ENCODE measurements around the gene CCDC13. TPM values are rescaled to one million over a fixed set of nuclear protein-coding genes. Genes with fewer than 3 reads are reported as not detected.
A peak's percentile ranks its signal among the peaks of the same experiment; 100 is the strongest.

CCDC13 gene
- total RNA-seq, 1 donor: 0.43 TPM

DNA sequence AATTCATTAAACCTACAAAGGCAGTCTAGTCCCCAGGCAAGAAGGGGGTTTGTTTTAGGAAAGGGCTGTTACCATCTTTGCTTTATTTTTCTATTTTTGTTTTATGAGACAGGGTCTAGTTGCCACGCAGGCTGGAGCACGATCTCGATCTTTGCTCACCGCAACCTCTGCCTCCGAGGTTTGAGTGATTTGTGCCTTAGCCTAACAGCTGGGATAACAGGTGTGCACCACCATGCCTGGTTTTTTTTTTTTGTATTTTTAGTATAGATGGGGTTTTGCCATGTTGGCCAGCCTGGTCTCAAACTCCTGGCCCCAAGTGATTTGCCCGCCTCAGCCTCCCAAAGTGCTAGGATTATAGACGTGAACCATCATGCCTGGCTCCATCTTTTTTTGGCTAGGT, 26.3 kb upstream of the CCDC13 start:
- DNase-seq (ENCODE audit: low read depth): no peak
- no peak overlapping the region for H3K4me3 ChIP-seq (ENCODE audit: low read depth, low read length)
- TF ChIP-seq, protein P1, sequence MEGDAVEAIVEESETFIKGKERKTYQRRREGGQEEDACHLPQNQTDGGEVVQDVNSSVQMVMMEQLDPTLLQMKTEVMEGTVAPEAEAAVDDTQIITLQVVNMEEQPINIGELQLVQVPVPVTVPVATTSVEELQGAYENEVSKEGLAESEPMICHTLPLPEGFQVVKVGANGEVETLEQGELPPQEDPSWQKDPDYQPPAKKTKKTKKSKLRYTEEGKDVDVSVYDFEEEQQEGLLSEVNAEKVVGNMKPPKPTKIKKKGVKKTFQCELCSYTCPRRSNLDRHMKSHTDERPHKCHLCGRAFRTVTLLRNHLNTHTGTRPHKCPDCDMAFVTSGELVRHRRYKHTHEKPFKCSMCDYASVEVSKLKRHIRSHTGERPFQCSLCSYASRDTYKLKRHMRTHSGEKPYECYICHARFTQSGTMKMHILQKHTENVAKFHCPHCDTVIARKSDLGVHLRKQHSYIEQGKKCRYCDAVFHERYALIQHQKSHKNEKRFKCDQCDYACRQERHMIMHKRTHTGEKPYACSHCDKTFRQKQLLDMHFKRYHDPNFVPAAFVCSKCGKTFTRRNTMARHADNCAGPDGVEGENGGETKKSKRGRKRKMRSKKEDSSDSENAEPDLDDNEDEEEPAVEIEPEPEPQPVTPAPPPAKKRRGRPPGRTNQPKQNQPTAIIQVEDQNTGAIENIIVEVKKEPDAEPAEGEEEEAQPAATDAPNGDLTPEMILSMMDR (IDR thresholded peaks at IDR 0.05; ENCODE audit: insufficient read depth, low read depth, low read length): no peak

DNA sequence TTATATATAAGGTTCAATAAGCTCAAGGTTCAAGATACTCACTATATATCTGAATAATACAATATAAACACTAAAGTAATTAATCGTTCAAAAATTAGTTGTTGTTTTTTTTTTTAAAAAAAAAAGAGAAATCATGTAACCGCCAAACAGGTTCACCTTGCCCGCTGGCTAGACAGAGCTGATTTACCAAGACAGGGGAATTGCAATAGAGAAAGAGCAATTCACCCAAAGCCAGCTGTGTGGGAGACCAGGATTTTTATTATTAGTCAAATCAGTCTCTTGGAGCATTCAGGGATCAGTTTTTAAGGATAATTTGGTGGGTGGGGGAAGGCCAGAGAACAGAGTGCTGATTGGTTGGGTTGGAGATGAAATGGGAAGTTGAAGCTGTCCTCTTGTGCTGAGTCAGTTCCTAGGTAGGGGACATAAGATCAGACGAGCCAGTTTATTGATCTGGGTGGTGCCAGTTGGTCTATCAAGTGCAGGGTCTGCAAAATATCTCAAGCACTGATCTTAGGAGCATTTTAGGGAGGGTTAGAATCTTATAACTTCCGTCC, 23.4 kb upstream of the CCDC13 start:
- TF ChIP-seq, protein P1 (IDR thresholded peaks at IDR 0.05; ENCODE audit: insufficient read depth, low read depth, low read length): no peak
- DNase-seq (ENCODE audit: low read depth): no peak
- H3K4me3 ChIP-seq (ENCODE audit: low read depth, low read length): no peak overlapping the region

DNA sequence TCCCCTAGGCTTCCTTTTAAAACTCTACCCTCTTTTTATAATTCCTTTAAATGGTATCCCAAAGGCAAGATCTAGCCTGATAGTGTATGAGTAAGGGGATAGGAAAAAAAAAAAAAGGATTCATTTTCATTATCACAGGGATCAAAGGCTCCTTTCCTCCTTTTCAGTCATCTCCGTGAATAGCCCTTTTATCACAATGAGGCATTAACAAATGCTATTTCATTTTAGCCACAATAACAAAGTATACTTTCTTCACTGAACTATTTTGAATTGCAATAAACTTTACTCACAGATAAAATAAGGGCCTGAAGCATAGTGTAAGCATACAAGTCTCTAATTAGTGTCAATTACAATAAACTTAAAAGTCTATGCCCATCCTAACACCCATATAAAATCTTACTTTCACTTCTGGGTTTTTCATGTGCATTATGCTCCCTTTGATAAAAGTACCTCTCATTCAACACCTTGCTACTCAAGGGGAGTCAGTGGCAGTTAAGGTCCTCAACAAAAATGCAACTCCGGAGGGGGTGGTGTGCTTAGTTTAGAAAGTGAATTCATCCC, 22.6 kb upstream of the CCDC13 start:
- no peak for DNase-seq (ENCODE audit: low read depth)
- TF ChIP-seq, protein P1 (IDR thresholded peaks at IDR 0.05; ENCODE audit: insufficient read depth, low read depth, low read length): no peak
- no peak overlapping the region for H3K4me3 ChIP-seq (ENCODE audit: low read depth, low read length)

DNA sequence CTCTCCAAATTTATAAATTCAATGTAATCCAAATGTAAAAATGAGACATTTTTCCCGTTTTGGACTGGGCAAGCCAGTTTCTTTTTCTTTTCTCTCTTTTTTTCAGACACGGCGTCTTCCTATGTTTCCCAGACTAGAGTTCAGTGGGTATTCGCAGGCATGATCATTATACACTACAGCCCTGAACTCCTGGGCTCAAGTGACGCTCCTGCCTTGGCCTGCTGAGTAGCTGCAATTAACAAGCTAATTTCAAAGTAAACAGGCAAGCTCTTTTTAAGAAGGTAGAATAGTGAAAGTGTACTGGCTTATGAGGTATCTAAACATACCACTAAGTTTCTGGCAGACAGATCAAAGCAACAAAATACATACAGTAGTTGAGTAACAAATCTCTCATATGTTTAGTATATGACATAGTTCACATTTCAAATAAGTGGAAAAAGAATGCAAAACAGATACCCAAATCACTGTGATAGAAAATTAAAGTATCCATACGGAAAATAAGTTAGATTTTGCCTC, 17.7 kb upstream of the CCDC13 start:
- DNase-seq (ENCODE audit: low read depth): peak; percentile 8
- TF ChIP-seq, protein P1 (IDR thresholded peaks at IDR 0.05; ENCODE audit: insufficient read depth, low read depth, low read length): no peak
- H3K4me3 ChIP-seq (ENCODE audit: low read depth, low read length): no peak overlapping the region

DNA sequence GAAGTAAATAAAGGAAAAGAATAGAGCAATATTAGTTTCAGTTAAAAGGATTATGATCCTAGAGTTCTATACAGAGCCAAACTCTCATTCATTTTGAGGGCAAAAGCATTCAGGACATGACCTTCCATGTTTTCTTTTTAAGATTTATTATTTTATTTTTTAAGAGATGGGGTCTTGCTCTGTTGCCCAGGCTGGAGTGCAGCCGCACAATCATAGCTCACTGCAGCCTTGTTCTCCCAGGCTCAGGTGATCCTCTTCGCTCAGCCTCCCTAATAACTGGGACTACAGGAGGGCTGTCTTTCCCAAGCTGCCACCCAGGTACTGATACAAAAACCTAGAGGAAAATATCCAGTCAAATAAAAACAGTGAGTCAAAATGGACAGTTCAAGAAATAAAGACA, 13.6 kb upstream of the CCDC13 start:
- DNase-seq (ENCODE audit: low read depth): no peak
- TF ChIP-seq, protein P1 (IDR thresholded peaks at IDR 0.05; ENCODE audit: insufficient read depth, low read depth, low read length): no peak
- H3K4me3 ChIP-seq (ENCODE audit: low read depth, low read length): no peak overlapping the region

DNA sequence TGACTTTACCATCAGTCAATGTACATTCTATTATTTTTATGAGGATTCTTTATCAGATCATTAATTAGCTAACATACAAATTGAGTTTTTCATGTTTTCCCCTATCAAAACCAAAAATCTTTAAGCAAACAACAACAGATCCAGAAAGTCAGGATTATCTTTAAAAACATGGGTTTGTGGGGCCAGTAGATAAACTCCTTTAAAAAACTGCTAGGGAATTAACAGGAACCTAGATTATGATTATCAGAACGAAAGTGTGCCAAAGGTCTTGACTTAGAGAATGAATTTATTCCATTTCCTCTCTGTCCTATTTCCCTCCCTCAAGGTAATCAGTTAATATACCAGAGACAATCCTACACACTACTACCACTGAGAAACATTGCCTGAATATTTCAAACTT, 13.2 kb upstream of the CCDC13 start:
- TF ChIP-seq, protein P1 (IDR thresholded peaks at IDR 0.05; ENCODE audit: insufficient read depth, low read depth, low read length): no peak
- no peak for DNase-seq (ENCODE audit: low read depth)

More for the DNA sequence above, 13.2 kb upstream of the CCDC13 start:
- no peak overlapping the region for H3K4me3 ChIP-seq (ENCODE audit: low read depth, low read length)
